SK-N-SH (cell line): ENCODE data around the gene AGFG2. TPM values are rescaled to one million over a fixed set of nuclear protein-coding genes. Genes with fewer than 3 reads are reported as not detected.

Source experiments
- CTCF ChIA-PET: fragments of 300-600, 350-600 bp; formaldehyde crosslinking; extraction: SDS; loops from one replicate; lab custom pipeline; 2021; lab: Yijun Ruan, JAX
- POLR2A ChIA-PET: fragments of 350-600 bp; sonication (Branson Sonifier 250); formaldehyde crosslinking; extraction: SDS; loops from one replicate; lab custom pipeline; 2020; ENCODE audit warnings: antibody characterized with exemption, inconsistent platforms; lab: Yijun Ruan, JAX
- DNase-seq: peaks from one replicate; pipeline ENCODE4 v3.0.0; 2012
- H2AFZ ChIP-seq: fragments of 200-600 bp; sonication (generic); 2 replicates; pipeline ENCODE4 v1.8.1; 2016; ENCODE audit warnings: antibody characterized with exemption, mild to moderate bottlenecking, low read depth
- H3F3A ChIP-seq: fragments of 200-600 bp; sonication (generic); replicated peaks from 2 replicates; pipeline ENCODE3; 2016; ENCODE audit warnings: antibody characterized with exemption, mild to moderate bottlenecking; ENCODE audit not compliant: insufficient read depth
- H3K27ac ChIP-seq, 2 experiments: fragments of 200-500 bp in 1 of 2; fragments of 200-600 bp in 1 of 2; sonication (Bioruptor generic) in 1 of 2; sonication (generic), shearing (Covaris generic) in 1 of 2; 2 replicates each; pipeline versions ENCODE4 v1.5.1 to v1.6.1; 2014 to 2016; ENCODE audit warnings: low read depth in 2 of 2, inconsistent platforms in 1 of 2, low read length in 1 of 2, mild to moderate bottlenecking in 1 of 2, mixed read lengths in 1 of 2
- H3K27me3 ChIP-seq: fragments of 200-600 bp; sonication (generic), shearing (Covaris generic); 2 replicates; pipeline ENCODE4 v1.6.1; 2016; ENCODE audit warnings: mixed run types; ENCODE audit not compliant: insufficient read depth
- H3K36me3 ChIP-seq, 2 experiments: fragments of 200-500 bp in 1 of 2; fragments of 200-600 bp in 1 of 2; sonication (Bioruptor generic) in 1 of 2; sonication (generic) in 1 of 2; replicated peaks in 1 of 2; 2 replicates each; pipeline versions ENCODE3 to v1.5.1; 2014 to 2016; ENCODE audit warnings: low read length in 1 of 2, mild to moderate bottlenecking in 1 of 2; ENCODE audit not compliant: insufficient read depth in 2 of 2, control insufficient read depth in 1 of 2
- H3K4me1 ChIP-seq, 2 experiments: fragments of 200-500 bp in 1 of 2; fragments of 200-600 bp in 1 of 2; sonication (Bioruptor generic) in 1 of 2; sonication (generic), shearing (Covaris generic) in 1 of 2; 2 replicates each; pipeline versions ENCODE4 v1.5.1 to v1.6.1; 2014 to 2016; ENCODE audit warnings: low read depth in 1 of 2, low read length in 1 of 2, mixed run types in 1 of 2; ENCODE audit not compliant: insufficient read depth in 2 of 2, control insufficient read depth in 1 of 2
- H3K4me2 ChIP-seq: fragments of 200-600 bp; sonication (generic), shearing (Covaris generic); 2 replicates; pipeline ENCODE4 v1.6.1; 2017; ENCODE audit warnings: mixed run types
- H3K4me3 ChIP-seq, 2 experiments: fragments of 200-500 bp in 1 of 2; fragments of 200-600 bp in 1 of 2; sonication (Bioruptor generic) in 1 of 2; sonication (generic), shearing (Covaris generic) in 1 of 2; 2 replicates each; pipeline versions ENCODE4 v1.5.1 to v1.8.1; 2014 to 2016; ENCODE audit warnings: low read depth in 2 of 2, inconsistent platforms in 1 of 2, low read length in 1 of 2, mild to moderate bottlenecking in 1 of 2, mixed read lengths in 1 of 2, moderate library complexity in 1 of 2
- H3K79me2 ChIP-seq: fragments of 200-600 bp; sonication (generic); 2 replicates; pipeline ENCODE4 v1.8.1; 2017; ENCODE audit warnings: mild to moderate bottlenecking; ENCODE audit not compliant: insufficient read depth
- H3K9ac ChIP-seq: fragments of 200-600 bp; sonication (generic); 2 replicates; pipeline ENCODE4 v1.6.1; 2017; ENCODE audit warnings: mixed run types
- H3K9me2 ChIP-seq: fragments of 200-600 bp; sonication (generic); 2 replicates; pipeline ENCODE4 v1.6.1; 2017; ENCODE audit warnings: mixed run types
- H3K9me3 ChIP-seq: fragments of 200-600 bp; sonication (generic); 2 replicates; pipeline ENCODE4 v1.6.1; 2017; ENCODE audit warnings: mixed run types, mild to moderate bottlenecking, moderate library complexity
- H4K20me1 ChIP-seq: fragments of 200-600 bp; sonication (generic); 2 replicates; pipeline ENCODE4 v1.6.1; 2017; ENCODE audit warnings: mild to moderate bottlenecking, mixed run types; ENCODE audit not compliant: insufficient read depth
- EP300 ChIP-seq, 2 experiments: IDR thresholded peaks; 2 replicates each; pipeline versions ENCODE4 v1.4.0 to v1.6.1; 2012; ENCODE audit warnings: borderline replicate concordance in 1 of 2, low read depth in 1 of 2, low read length in 1 of 2
- EZH2phosphoT487 ChIP-seq: fragments of 200-600 bp; sonication (generic); IDR thresholded peaks from 2 replicates; pipeline ENCODE4 v1.6.1; 2017; ENCODE audit warnings: low read depth, mixed run types, mild to moderate bottlenecking, antibody characterized with exemption, moderate library complexity, borderline replicate concordance
- FOSL2 ChIP-seq: IDR thresholded peaks from 2 replicates; pipeline ENCODE4 v1.4.0; 2012; ENCODE audit warnings: low read depth, mild to moderate bottlenecking, moderate library complexity, borderline replicate concordance
- FOXM1 ChIP-seq: IDR thresholded peaks from 2 replicates; pipeline ENCODE4 v1.4.0; 2012; ENCODE audit warnings: low read depth, mild to moderate bottlenecking
- GABPA ChIP-seq: IDR thresholded peaks from 2 replicates; pipeline ENCODE4 v1.4.0; 2012; ENCODE audit warnings: low read depth, mild to moderate bottlenecking
- JUND ChIP-seq: IDR thresholded peaks from 2 replicates; pipeline ENCODE4 v1.4.0; 2012
- MEF2A ChIP-seq: IDR thresholded peaks from 2 replicates; pipeline ENCODE4 v1.4.0; 2012; ENCODE audit warnings: low read depth, borderline replicate concordance
- NRF1 ChIP-seq: IDR thresholded peaks from 2 replicates; pipeline ENCODE4 v1.6.1; 2012; ENCODE audit warnings: low read depth, mild to moderate bottlenecking, low read length
- RAD21 ChIP-seq: IDR thresholded peaks from 2 replicates; pipeline ENCODE4 v1.6.1; 2012; ENCODE audit warnings: mild to moderate bottlenecking, low read length
- RCOR1 ChIP-seq: fragments of 150-350 bp; IDR thresholded peaks from 2 replicates; pipeline ENCODE4 v1.6.1; 2017; ENCODE audit warnings: antibody characterized with exemption, low read length
- RFX5 ChIP-seq: IDR thresholded peaks from 2 replicates; pipeline ENCODE4 v1.6.1; 2012; ENCODE audit warnings: mild to moderate bottlenecking, improper control_type of control experiment, low read length
- RXRA ChIP-seq: IDR thresholded peaks from 2 replicates; pipeline ENCODE4 v1.4.0; 2012; ENCODE audit warnings: low read depth, mild to moderate bottlenecking, borderline replicate concordance
- YY1 ChIP-seq: IDR thresholded peaks from 2 replicates; pipeline ENCODE4 v1.4.0; 2012; ENCODE audit warnings: low read depth, mild to moderate bottlenecking
- WGBS: methylation state at CpG from one replicate; pipeline ENCODE4 v1.1.6; 2017; ENCODE audit warnings: low lambda C conversion rate; 5-methylcytosine and 5-hydroxymethylcytosine counted together
- polyA plus RNA-seq, 3 experiments: library from polyadenylated mRNA; depleted of rRNA; stranded (reverse); fragments of >200 nt; gene quantifications; 2 replicates each; pipeline ENCODE4 v1.2.3, GENCODE V29; 2012
- TF ChIP-seq, protein P1 (sequence below): IDR thresholded peaks from 2 replicates; pipeline ENCODE4 v1.6.1; 2012; ENCODE audit warnings: mild to moderate bottlenecking, low read depth, low read length, moderate library complexity
- TF ChIP-seq, protein P2 (sequence below): IDR thresholded peaks from 2 replicates; pipeline ENCODE4 v1.4.0; 2012; ENCODE audit warnings: low read depth
- TF ChIP-seq, protein P3 (sequence below): fragments of 150-350 bp; IDR thresholded peaks from 2 replicates; pipeline ENCODE4 v1.6.1; 2017; ENCODE audit warnings: antibody characterized with exemption, low read length, low read depth, borderline replicate concordance
- TF ChIP-seq, protein P4 (sequence below): IDR thresholded peaks from 2 replicates; pipeline ENCODE4 v1.4.0; 2012; ENCODE audit warnings: low read depth, borderline replicate concordance
- TF ChIP-seq, protein P5 (sequence below): IDR thresholded peaks from 2 replicates; pipeline ENCODE4; 2012

Gene AGFG2
- polyA plus RNA-seq, 1 of the 3 experiments (the other 2 are of a cell fraction) = 23.1 TPM

DNA sequence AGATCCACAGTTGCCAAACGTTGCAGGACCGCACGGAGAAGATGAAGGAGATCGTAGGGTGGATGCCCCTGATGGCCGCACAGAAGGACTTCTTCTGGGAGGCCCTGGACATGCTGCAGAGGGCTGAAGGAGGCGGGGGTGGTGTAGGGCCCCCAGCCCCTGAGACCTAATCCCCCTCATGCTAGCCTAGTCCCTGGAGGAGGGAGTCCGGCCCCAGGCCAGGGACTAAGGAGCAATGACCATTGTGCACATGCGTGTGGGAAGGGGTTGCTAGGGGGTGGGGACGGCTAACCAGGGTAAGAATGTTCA, 61.7 kb downstream of the AGFG2 start:
- Histone ChIP-seq H3K9ac (no peak overlapping the region), H3K4me2 (no peak overlapping the region), H2AFZ (no peak overlapping the region), H3K9me2 (no peaks in the 10 kb centered on the region), H3K36me3 (peaks cover 6 to 8% of the 10 kb centered on the region in 2 experiments), H3K4me1 (peaks cover 10 to 25% of the 10 kb centered on the region in 2 experiments; a peak in 3 of 4 replicates), H3K9me3 (no peaks in the 10 kb centered on the region), H4K20me1 (no peaks in the 10 kb centered on the region), H3K27ac (peak overlapping the region in 1 of 2 experiments; percentile 32; a peak in 1 of 4 replicates), H3K79me2 (peaks cover 18% of the 10 kb centered on the region), H3F3A (peaks cover 8% of the 10 kb centered on the region), H3K4me3 (no peak overlapping the region), H3K27me3 (no peaks in the 10 kb centered on the region)
- ChIA-PET CTCF (interaction anchor here (2.0 to 3.8 kb wide), 2 partner anchors 32 to 91 kb away, joined by 8 to 28 read pairs; no protein-coding TSS in a partner anchor), POLR2A (interaction anchor here (3.6 kb wide), 1 partner anchor 15 kb away, joined by 63 read pairs; the partner anchor contains the start of genes FBXO24 and LRCH4)
- 92% methylated on average over 9 of the region's 9 CpGs for WGBS
- TF ChIP-seq, protein P1, sequence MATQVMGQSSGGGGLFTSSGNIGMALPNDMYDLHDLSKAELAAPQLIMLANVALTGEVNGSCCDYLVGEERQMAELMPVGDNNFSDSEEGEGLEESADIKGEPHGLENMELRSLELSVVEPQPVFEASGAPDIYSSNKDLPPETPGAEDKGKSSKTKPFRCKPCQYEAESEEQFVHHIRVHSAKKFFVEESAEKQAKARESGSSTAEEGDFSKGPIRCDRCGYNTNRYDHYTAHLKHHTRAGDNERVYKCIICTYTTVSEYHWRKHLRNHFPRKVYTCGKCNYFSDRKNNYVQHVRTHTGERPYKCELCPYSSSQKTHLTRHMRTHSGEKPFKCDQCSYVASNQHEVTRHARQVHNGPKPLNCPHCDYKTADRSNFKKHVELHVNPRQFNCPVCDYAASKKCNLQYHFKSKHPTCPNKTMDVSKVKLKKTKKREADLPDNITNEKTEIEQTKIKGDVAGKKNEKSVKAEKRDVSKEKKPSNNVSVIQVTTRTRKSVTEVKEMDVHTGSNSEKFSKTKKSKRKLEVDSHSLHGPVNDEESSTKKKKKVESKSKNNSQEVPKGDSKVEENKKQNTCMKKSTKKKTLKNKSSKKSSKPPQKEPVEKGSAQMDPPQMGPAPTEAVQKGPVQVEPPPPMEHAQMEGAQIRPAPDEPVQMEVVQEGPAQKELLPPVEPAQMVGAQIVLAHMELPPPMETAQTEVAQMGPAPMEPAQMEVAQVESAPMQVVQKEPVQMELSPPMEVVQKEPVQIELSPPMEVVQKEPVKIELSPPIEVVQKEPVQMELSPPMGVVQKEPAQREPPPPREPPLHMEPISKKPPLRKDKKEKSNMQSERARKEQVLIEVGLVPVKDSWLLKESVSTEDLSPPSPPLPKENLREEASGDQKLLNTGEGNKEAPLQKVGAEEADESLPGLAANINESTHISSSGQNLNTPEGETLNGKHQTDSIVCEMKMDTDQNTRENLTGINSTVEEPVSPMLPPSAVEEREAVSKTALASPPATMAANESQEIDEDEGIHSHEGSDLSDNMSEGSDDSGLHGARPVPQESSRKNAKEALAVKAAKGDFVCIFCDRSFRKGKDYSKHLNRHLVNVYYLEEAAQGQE = no peak
- no peak for TF ChIP-seq MEF2A
- TF ChIP-seq FOSL2 = no peak
- TF ChIP-seq, protein P2, sequence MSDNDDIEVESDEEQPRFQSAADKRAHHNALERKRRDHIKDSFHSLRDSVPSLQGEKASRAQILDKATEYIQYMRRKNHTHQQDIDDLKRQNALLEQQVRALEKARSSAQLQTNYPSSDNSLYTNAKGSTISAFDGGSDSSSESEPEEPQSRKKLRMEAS = no peak
- TF ChIP-seq RFX5 = no peak
- no peak for TF ChIP-seq YY1
- TF ChIP-seq JUND = no peak
- TF ChIP-seq EZH2phosphoT487 = no peak
- TF ChIP-seq FOXM1 = no peak
- no peak for DNase-seq

DNA sequence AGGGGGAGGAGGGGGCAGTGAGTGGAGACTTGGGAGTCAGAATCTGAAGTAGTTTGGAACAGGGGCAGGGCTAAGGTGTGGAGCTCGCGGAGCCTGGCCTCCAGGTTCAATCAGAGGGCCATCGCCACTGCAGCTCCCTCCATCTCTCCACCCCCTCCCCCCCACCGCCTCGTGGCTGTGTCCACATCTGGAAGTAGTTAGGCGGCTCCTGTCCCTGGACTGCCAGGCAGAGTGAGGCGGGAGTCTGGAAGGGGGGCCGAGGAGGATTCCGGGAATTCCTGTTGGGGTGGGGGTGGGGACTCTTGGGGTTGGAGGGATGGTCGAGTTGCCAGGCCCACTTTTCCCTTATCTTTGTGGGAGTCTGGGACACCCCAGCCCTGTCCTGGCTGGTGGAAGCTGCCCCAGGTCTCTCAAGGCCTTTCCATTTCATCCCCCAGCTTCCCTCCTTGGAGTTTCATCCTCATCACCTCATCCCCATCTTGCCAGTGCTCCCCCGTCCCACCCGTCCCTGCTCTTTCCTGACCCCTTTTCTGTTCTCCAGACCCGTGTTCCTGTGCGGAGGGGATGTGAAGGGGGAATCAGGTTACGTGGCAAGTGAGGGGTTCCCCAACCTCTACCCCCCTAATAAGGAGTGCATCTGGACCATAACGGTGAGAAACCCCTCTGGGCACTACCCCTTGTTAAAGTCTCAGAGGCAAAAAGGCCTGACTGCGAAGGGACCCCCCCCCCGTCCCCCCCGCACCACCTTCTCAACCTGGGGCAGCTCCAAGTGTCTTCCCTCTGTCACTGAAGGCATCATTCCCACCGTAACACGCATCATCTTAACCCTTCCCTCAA, 64.1 kb downstream of the AGFG2 start:
- 15% methylated on average over 20 of the region's 21 CpGs for WGBS
- Histone ChIP-seq H3K4me3 (peak overlapping the region; percentile 67 to 76), H3K9me2 (no peaks in the 10 kb centered on the region), H3F3A (peaks cover 33% of the 10 kb centered on the region), H3K4me1 (peaks cover 10 to 25% of the 10 kb centered on the region in 2 experiments; a peak in 3 of 4 replicates), H3K36me3 (peaks cover 26 to 27% of the 10 kb centered on the region in 2 experiments), H3K27me3 (no peaks in the 10 kb centered on the region), H2AFZ (peak overlapping the region; percentile 69), H3K9ac (peak overlapping the region; percentile 69), H4K20me1 (no peaks in the 10 kb centered on the region), H3K79me2 (peaks cover 18% of the 10 kb centered on the region), H3K9me3 (no peaks in the 10 kb centered on the region), H3K27ac (peak overlapping the region; percentile 69 to 97), H3K4me2 (peak overlapping the region; percentile 97)
- DNase-seq = peak; percentile 98
- ChIA-PET POLR2A (interaction anchor here (0.6 to 3.7 kb wide), 21 partner anchors 9 to 233 kb away, joined by 3 to 63 read pairs (median 4); partner anchors contain the start of genes ACTL6B, FBXO24, GNB2 and LRCH4), CTCF (interaction anchor here (0.7 to 5.4 kb wide), 23 partner anchors 9 to 249 kb away, joined by 3 to 62 read pairs (median 4); partner anchors contain the start of genes FBXO24, LRCH4, MOSPD3 and POP7)
- TF ChIP-seq MEF2A = no peak; the same call in 1 of the 2 replicates
- TF ChIP-seq NRF1 = no peak
- TF ChIP-seq JUND = no peak; the same call in 1 of the 2 replicates
- 0 out of 2 replicates have a peak, but pooled peaks have one; percentile 48 for TF ChIP-seq YY1
- TF ChIP-seq RAD21 = peak; percentile 12; the same call in 1 of the 2 replicates
- peak; percentile 60; the same call in 1 of the 2 replicates for TF ChIP-seq RCOR1
- TF ChIP-seq, protein P3, sequence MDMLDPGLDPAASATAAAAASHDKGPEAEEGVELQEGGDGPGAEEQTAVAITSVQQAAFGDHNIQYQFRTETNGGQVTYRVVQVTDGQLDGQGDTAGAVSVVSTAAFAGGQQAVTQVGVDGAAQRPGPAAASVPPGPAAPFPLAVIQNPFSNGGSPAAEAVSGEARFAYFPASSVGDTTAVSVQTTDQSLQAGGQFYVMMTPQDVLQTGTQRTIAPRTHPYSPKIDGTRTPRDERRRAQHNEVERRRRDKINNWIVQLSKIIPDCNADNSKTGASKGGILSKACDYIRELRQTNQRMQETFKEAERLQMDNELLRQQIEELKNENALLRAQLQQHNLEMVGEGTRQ = no peak
- TF ChIP-seq EP300 (IDR thresholded peaks at IDR 0.05; ENCODE audit: borderline replicate concordance in 1 of 2, low read depth in 1 of 2, low read length in 1 of 2) = peak; percentile 90 to 93; a peak in 3 of 4 replicates
- TF ChIP-seq GABPA = no peak
- peak; percentile 81; the same call in 1 of the 2 replicates for TF ChIP-seq RXRA
- TF ChIP-seq, protein P4, sequence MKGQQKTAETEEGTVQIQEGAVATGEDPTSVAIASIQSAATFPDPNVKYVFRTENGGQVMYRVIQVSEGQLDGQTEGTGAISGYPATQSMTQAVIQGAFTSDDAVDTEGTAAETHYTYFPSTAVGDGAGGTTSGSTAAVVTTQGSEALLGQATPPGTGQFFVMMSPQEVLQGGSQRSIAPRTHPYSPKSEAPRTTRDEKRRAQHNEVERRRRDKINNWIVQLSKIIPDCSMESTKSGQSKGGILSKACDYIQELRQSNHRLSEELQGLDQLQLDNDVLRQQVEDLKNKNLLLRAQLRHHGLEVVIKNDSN = peak; percentile 43; the same call in 1 of the 2 replicates
- TF ChIP-seq FOSL2 = no peak; the same call in 1 of the 2 replicates
- TF ChIP-seq, protein P5, sequence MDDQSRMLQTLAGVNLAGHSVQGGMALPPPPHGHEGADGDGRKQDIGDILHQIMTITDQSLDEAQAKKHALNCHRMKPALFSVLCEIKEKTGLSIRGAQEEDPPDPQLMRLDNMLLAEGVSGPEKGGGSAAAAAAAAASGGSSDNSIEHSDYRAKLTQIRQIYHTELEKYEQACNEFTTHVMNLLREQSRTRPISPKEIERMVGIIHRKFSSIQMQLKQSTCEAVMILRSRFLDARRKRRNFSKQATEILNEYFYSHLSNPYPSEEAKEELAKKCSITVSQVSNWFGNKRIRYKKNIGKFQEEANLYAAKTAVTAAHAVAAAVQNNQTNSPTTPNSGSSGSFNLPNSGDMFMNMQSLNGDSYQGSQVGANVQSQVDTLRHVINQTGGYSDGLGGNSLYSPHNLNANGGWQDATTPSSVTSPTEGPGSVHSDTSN = peak; percentile 58
